A673 (cell line): ENCODE data around the gene PITPNM2.

Source experiments
- EZH2 ChIP-seq: fragments of 200-600 bp; sonication (generic); IDR thresholded peaks from 2 replicates; pipeline ENCODE4 v1.6.1; 2017; ENCODE audit warnings: borderline replicate concordance, low read depth, mild to moderate bottlenecking, mixed read lengths, antibody characterized with exemption, low read length; ENCODE audit not compliant: poor library complexity, severe bottlenecking
- TF ChIP-seq, protein P1 (sequence below): fragments of 300-800, 200-600 bp; sonication (generic); conservative IDR thresholded peaks from 2 replicates; pipeline ENCODE4 v1.5.1; 2017; ENCODE audit warnings: low read depth, mild to moderate bottlenecking, antibody characterized with exemption, low read length, moderate library complexity, mixed read lengths

DNA sequence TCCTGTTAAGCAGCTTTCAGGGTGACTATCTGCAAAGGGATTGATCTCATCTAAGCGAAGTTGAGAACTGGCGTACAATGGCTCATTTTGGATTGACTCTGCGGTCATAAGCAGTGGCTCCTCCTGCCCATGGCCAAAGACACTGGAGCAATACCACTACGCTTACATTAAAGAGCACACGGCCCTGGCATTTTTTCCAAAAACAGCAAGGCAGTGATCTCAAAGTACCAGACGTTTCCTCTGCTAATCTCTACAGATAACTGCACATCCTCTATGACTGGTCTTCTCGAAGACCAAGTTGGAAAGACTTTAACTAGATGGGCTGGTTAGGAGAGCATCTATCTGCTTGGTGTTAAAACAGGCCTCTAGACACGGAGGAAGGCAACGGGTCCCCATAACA lies 2.7 kb downstream of the PITPNM2 start:
- TF ChIP-seq, protein P1, sequence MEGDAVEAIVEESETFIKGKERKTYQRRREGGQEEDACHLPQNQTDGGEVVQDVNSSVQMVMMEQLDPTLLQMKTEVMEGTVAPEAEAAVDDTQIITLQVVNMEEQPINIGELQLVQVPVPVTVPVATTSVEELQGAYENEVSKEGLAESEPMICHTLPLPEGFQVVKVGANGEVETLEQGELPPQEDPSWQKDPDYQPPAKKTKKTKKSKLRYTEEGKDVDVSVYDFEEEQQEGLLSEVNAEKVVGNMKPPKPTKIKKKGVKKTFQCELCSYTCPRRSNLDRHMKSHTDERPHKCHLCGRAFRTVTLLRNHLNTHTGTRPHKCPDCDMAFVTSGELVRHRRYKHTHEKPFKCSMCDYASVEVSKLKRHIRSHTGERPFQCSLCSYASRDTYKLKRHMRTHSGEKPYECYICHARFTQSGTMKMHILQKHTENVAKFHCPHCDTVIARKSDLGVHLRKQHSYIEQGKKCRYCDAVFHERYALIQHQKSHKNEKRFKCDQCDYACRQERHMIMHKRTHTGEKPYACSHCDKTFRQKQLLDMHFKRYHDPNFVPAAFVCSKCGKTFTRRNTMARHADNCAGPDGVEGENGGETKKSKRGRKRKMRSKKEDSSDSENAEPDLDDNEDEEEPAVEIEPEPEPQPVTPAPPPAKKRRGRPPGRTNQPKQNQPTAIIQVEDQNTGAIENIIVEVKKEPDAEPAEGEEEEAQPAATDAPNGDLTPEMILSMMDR = no peak
- no peak for TF ChIP-seq EZH2
